Astrocyte (in vitro differentiated cells and primary cell): ENCODE measurements around the gene EFCAB6. TPM values are rescaled to one million over a fixed set of nuclear protein-coding genes. Genes with fewer than 3 reads are reported as not detected.

Experiments
- DNase-seq: peaks from one replicate; pipeline ENCODE4 v3.0.0-alpha.2; 2010; ENCODE audit warnings: low read depth
- FAIRE-seq: peaks from 2 replicates; lab custom pipeline; 2011; peaks lifted over from hg19 to GRCh38; lab: Jason Lieb, UNC
- H2AFZ ChIP-seq: 2 replicates; pipeline ENCODE4 v1.6.0; 2012; ENCODE audit warnings: low read depth, low read length, inconsistent platforms
- H3K27ac ChIP-seq: 2 replicates; pipeline ENCODE4 v1.5.1; 2011; ENCODE audit warnings: low read depth, low read length, inconsistent platforms
- H3K27me3 ChIP-seq: 2 replicates; pipeline ENCODE4 v1.6.0; 2011; ENCODE audit warnings: low read length, inconsistent platforms; ENCODE audit not compliant: insufficient read depth
- H3K36me3 ChIP-seq: 2 replicates; pipeline ENCODE4 v1.5.1; 2011; ENCODE audit warnings: low read length, inconsistent platforms; ENCODE audit not compliant: insufficient read depth
- H3K4me1 ChIP-seq: 2 replicates; pipeline ENCODE4 v1.5.1; 2011; ENCODE audit warnings: low read length, inconsistent platforms; ENCODE audit not compliant: insufficient read depth
- H3K4me2 ChIP-seq: 2 replicates; pipeline ENCODE4 v1.6.0; 2012; ENCODE audit warnings: low read length, inconsistent platforms
- H3K4me3 ChIP-seq: 2 replicates; pipeline ENCODE4 v1.5.1; 2011; ENCODE audit warnings: low read depth, mild to moderate bottlenecking, low read length, inconsistent platforms; ENCODE audit not compliant: insufficient read depth
- H3K79me2 ChIP-seq: 2 replicates; pipeline ENCODE4 v1.6.0; 2012; ENCODE audit warnings: mild to moderate bottlenecking, low read length, inconsistent platforms; ENCODE audit not compliant: insufficient read depth
- H3K9ac ChIP-seq: 2 replicates; pipeline ENCODE4 v1.6.0; 2012; ENCODE audit warnings: mild to moderate bottlenecking, low read length, inconsistent platforms
- H3K9me3 ChIP-seq: 2 replicates; pipeline ENCODE4 v1.5.1; 2012; ENCODE audit warnings: low read depth, mild to moderate bottlenecking, low read length, inconsistent platforms; ENCODE audit not compliant: insufficient read depth
- H4K20me1 ChIP-seq: 2 replicates; pipeline ENCODE4 v1.6.0; 2012; ENCODE audit warnings: low read length, inconsistent platforms; ENCODE audit not compliant: insufficient read depth
- H3K27ac Mint-ChIP-seq: one replicate; pipeline ENCODE4 v1.8.0; 2021; ENCODE audit warnings: mild to moderate bottlenecking, mixed read lengths; ENCODE audit not compliant: unreplicated experiment
- H3K27me3 Mint-ChIP-seq: one replicate; pipeline ENCODE4 v1.8.0; 2021; ENCODE audit warnings: low read depth, mixed read lengths; ENCODE audit not compliant: unreplicated experiment
- H3K36me3 Mint-ChIP-seq: one replicate; pipeline ENCODE4 v1.8.0; 2021; ENCODE audit warnings: low read depth, mixed read lengths; ENCODE audit not compliant: unreplicated experiment
- H3K4me1 Mint-ChIP-seq: one replicate; pipeline ENCODE4 v1.8.0; 2021; ENCODE audit warnings: low read depth, mixed read lengths; ENCODE audit not compliant: unreplicated experiment
- H3K4me3 Mint-ChIP-seq: one replicate; pipeline ENCODE4 v1.8.0; 2021; ENCODE audit warnings: mild to moderate bottlenecking, moderate library complexity, mixed read lengths; ENCODE audit not compliant: unreplicated experiment
- H3K9me3 Mint-ChIP-seq: one replicate; pipeline ENCODE4 v1.8.0; 2021; ENCODE audit warnings: mild to moderate bottlenecking, mixed read lengths; ENCODE audit not compliant: unreplicated experiment
- EZH2 ChIP-seq: IDR thresholded peaks from 2 replicates; pipeline ENCODE4 v1.6.1; 2012; ENCODE audit warnings: mild to moderate bottlenecking, low read length, inconsistent platforms; ENCODE audit not compliant: insufficient read depth
- total RNA-seq: library from RNA; stranded (reverse); gene quantifications from 2 replicates; pipeline ENCODE4 v1.2.1, GENCODE V29; 2021
- TF ChIP-seq, protein P1 (sequence below): IDR thresholded peaks from 2 replicates; pipeline ENCODE4 v1.5.1; 2011; ENCODE audit warnings: low read depth, mild to moderate bottlenecking, inconsistent platforms, low read length, moderate library complexity; ENCODE audit not compliant: insufficient read depth

Gene EFCAB6
- total RNA-seq, 1 donor from 2014 or later: 1.2 TPM

DNA sequence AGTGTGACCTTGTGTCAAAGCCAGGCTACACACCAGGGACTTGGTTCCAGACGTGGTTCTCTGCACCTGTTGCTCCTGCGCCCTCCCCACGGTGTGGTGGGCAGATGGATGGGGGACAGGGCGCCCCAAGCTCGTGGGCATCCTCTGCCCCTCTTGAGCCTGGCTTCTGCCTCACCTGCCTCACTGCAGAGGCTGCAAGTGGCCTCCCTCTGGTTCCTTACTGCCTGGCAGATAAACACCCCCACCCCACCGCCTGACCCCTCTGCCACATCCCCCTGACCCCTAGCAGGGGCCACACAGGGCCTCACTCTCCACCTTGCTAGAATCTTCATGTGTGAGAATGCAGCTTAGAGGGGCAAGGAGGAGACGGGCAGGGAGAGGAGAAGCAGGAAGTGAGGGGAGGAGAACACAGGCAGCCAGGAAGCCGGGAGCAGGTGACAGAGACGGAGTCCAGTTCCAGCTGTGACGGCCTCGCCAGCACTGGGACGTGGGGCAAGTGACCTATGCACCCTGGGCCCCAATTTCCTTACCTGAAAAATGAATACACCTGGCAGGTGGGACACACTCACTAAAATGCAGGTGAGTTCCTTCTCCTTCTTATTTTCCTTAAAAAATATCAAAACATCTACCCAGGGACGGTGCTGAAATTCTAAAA is 178.3 kb downstream of the EFCAB6 start:
- H3K27me3 ChIP-seq: no peaks in the 10 kb centered on the region

GRCh38 chr22:43631846-43632245 is 180.3 kb downstream of the EFCAB6 start:
- Histone ChIP-seq H3K4me2 (no peak overlapping the region), H2AFZ (no peak overlapping the region), H3K27ac (no peak overlapping the region), H3K9ac (no peak overlapping the region), H3K9me3 (no peaks in the 10 kb centered on the region), H3K4me1 (no peaks in the 10 kb centered on the region), H4K20me1 (no peaks in the 10 kb centered on the region), H3K27me3 (no peaks in the 10 kb centered on the region), H3K36me3 (no peaks in the 10 kb centered on the region), H3K4me3 (no peak overlapping the region), H3K79me2 (no peaks in the 10 kb centered on the region)
- FAIRE-seq (no peak), DNase-seq (no peak)
- no peaks in the 10 kb centered on the region for H3K9me3 Mint-ChIP-seq
- H3K27ac Mint-ChIP-seq: no peak overlapping the region
- peaks cover 44% of the 10 kb centered on the region for H3K27me3 Mint-ChIP-seq
- no peak overlapping the region for H3K4me3 Mint-ChIP-seq
- TF ChIP-seq, protein P1, sequence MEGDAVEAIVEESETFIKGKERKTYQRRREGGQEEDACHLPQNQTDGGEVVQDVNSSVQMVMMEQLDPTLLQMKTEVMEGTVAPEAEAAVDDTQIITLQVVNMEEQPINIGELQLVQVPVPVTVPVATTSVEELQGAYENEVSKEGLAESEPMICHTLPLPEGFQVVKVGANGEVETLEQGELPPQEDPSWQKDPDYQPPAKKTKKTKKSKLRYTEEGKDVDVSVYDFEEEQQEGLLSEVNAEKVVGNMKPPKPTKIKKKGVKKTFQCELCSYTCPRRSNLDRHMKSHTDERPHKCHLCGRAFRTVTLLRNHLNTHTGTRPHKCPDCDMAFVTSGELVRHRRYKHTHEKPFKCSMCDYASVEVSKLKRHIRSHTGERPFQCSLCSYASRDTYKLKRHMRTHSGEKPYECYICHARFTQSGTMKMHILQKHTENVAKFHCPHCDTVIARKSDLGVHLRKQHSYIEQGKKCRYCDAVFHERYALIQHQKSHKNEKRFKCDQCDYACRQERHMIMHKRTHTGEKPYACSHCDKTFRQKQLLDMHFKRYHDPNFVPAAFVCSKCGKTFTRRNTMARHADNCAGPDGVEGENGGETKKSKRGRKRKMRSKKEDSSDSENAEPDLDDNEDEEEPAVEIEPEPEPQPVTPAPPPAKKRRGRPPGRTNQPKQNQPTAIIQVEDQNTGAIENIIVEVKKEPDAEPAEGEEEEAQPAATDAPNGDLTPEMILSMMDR: no peak
- no peak for TF ChIP-seq EZH2
- no peaks in the 10 kb centered on the region for H3K4me1 Mint-ChIP-seq
- peaks cover 3% of the 10 kb centered on the region for H3K36me3 Mint-ChIP-seq

More for the DNA sequence above, 178.3 kb downstream of the EFCAB6 start:
- no peak overlapping the region for H3K9ac ChIP-seq
- Mint-ChIP-seq H3K27me3 (peaks cover 32% of the 10 kb centered on the region), H3K4me3 (no peak overlapping the region), H3K36me3 (peaks cover 3% of the 10 kb centered on the region), H3K27ac (no peak overlapping the region), H3K4me1 (no peaks in the 10 kb centered on the region), H3K9me3 (no peaks in the 10 kb centered on the region)
- no peak for DNase-seq
- no peaks in the 10 kb centered on the region for H3K4me1 ChIP-seq
- no peak overlapping the region for H3K4me3 ChIP-seq
- no peak overlapping the region for H2AFZ ChIP-seq
- TF ChIP-seq, protein P1: no peak
- TF ChIP-seq EZH2: no peak
- no peaks in the 10 kb centered on the region for H3K79me2 ChIP-seq
- no peak overlapping the region for H3K4me2 ChIP-seq
- H3K27ac ChIP-seq: no peak overlapping the region
- H3K36me3 ChIP-seq: no peaks in the 10 kb centered on the region
- no peaks in the 10 kb centered on the region for H3K9me3 ChIP-seq
- no peaks in the 10 kb centered on the region for H4K20me1 ChIP-seq
- FAIRE-seq: no peak

GRCh38 chr22:43631201-43631600 is 180.9 kb downstream of the EFCAB6 start:
- Histone ChIP-seq H3K27ac (no peak overlapping the region), H3K4me1 (no peaks in the 10 kb centered on the region), H3K9me3 (no peaks in the 10 kb centered on the region), H2AFZ (no peak overlapping the region), H3K4me3 (no peak overlapping the region), H4K20me1 (no peaks in the 10 kb centered on the region), H3K79me2 (no peaks in the 10 kb centered on the region), H3K9ac (no peak overlapping the region), H3K4me2 (no peak overlapping the region), H3K27me3 (no peaks in the 10 kb centered on the region), H3K36me3 (no peaks in the 10 kb centered on the region)
- FAIRE-seq (no peak), DNase-seq (no peak)
- peaks cover 46% of the 10 kb centered on the region for H3K27me3 Mint-ChIP-seq
- H3K27ac Mint-ChIP-seq: no peak overlapping the region
- H3K4me3 Mint-ChIP-seq: no peak overlapping the region
- no peak for TF ChIP-seq EZH2
- TF ChIP-seq, protein P1: no peak
- H3K4me1 Mint-ChIP-seq: no peaks in the 10 kb centered on the region
- H3K36me3 Mint-ChIP-seq: peaks cover 3% of the 10 kb centered on the region
- no peaks in the 10 kb centered on the region for H3K9me3 Mint-ChIP-seq
